HFFc6 (cell line): ENCODE data around the gene C6orf89. TPM values are rescaled to one million over a fixed set of nuclear protein-coding genes. Genes with fewer than 3 reads are reported as not detected.

Source experiments
- DNase-seq: peaks from one replicate; pipeline ENCODE4 v3.0.0-alpha.2; 2018
- H3K27ac Mint-ChIP-seq: 2 replicates; pipeline ENCODE4 v1.8.0; 2020; ENCODE audit warnings: mild to moderate bottlenecking, mixed read lengths
- H3K27me3 Mint-ChIP-seq: 2 replicates; pipeline ENCODE4 v1.8.0; 2021; ENCODE audit warnings: mild to moderate bottlenecking, moderate library complexity, mixed read lengths; ENCODE audit not compliant: insufficient read depth
- H3K36me3 Mint-ChIP-seq: 2 replicates; pipeline ENCODE4 v1.8.0; 2021; ENCODE audit warnings: low read depth, mixed read lengths
- H3K4me1 Mint-ChIP-seq: 2 replicates; pipeline ENCODE4 v1.8.0; 2020; ENCODE audit warnings: low read depth, mixed read lengths
- H3K4me3 Mint-ChIP-seq: 2 replicates; pipeline ENCODE4 v1.8.0; 2020; ENCODE audit warnings: mild to moderate bottlenecking, moderate library complexity, mixed read lengths
- H3K9me3 Mint-ChIP-seq: 2 replicates; pipeline ENCODE4 v1.8.0; 2020; ENCODE audit warnings: mild to moderate bottlenecking, mixed read lengths
- CTCF ChIP-seq: fragments of 200-600 bp; sonication (generic); IDR thresholded peaks from 2 replicates; pipeline ENCODE4 v1.5.0; 2021; ENCODE audit warnings: antibody characterized with exemption, mild to moderate bottlenecking
- total RNA-seq, 6 experiments: library from RNA; stranded (reverse); fragmentation: NEBNext Ultra II Directional; extraction: Animal tissue kit (Norgen Biotek cat#: 25700); gene quantifications; 2 replicates in 1 of 6; 3 replicates in 5 of 6; pipeline ENCODE4 v1.2.3, GENCODE V29; 2021

The C6orf89 gene
- total RNA-seq, 6 experiments from 2014 or later, result 71.3 to 89.2 (median 80.8) TPM

DNA sequence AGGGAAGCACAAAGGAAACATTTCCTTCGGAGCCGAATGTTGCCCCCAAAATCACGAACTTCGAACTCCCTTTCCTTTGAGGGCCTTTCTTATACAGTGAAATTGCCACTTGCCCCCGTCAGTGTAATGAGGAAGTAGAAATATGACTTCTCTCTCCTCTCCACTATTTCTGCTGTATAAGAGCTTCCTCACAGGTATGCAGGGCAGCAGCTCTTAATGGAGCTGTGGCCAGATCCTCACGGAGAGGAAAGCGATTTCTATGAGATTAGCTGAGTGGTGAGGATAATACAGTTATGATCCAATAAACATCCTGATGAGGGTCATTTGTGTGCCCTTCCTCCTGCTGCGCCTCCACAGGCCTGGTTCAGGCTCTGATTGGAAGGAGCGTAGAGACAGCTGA is 35.7 kb upstream of the C6orf89 start:
- DNase-seq, result no peak
- Mint-ChIP-seq H3K27ac (no peak overlapping the region), H3K9me3 (peaks cover 9% of the 10 kb centered on the region), H3K4me3 (no peak overlapping the region), H3K27me3 (peaks cover 2% of the 10 kb centered on the region), H3K36me3 (peaks cover 35% of the 10 kb centered on the region), H3K4me1 (peaks cover 58% of the 10 kb centered on the region)
- no peak for TF ChIP-seq CTCF

- peaks cover 2% of the 10 kb centered on the region; the same call in 1 of the 2 replicates for H3K27me3 Mint-ChIP-seq
- peaks cover 69% of the 10 kb centered on the region for H3K4me1 Mint-ChIP-seq
- H3K36me3 Mint-ChIP-seq, result peaks cover 46% of the 10 kb centered on the region
- TF ChIP-seq CTCF, result peak; percentile 94
- peaks cover 9% of the 10 kb centered on the region for H3K9me3 Mint-ChIP-seq
- no peak overlapping the region for H3K4me3 Mint-ChIP-seq
- peak overlapping the region; percentile 99; the same call in 1 of the 2 replicates for H3K27ac Mint-ChIP-seq
- peak; percentile 87 for DNase-seq
These were observed 34.6 kb upstream of the C6orf89 start for GRCh38 chr6:36851149-36851614.

GRCh38 chr6:36851626-36852025 is 34.1 kb upstream of the C6orf89 start:
- H3K4me1 Mint-ChIP-seq, result peaks cover 73% of the 10 kb centered on the region
- peaks cover 9% of the 10 kb centered on the region for H3K9me3 Mint-ChIP-seq
- peaks cover 2% of the 10 kb centered on the region; the same call in 1 of the 2 replicates for H3K27me3 Mint-ChIP-seq
- H3K27ac Mint-ChIP-seq, result peak overlapping the region; percentile 99
- DNase-seq, result no peak
- peaks cover 50% of the 10 kb centered on the region for H3K36me3 Mint-ChIP-seq
- H3K4me3 Mint-ChIP-seq, result no peak overlapping the region
- TF ChIP-seq CTCF, result no peak

- Mint-ChIP-seq H3K36me3 (peaks cover 55% of the 10 kb centered on the region), H3K4me3 (peak overlapping the region; percentile 72), H3K9me3 (peaks cover 9% of the 10 kb centered on the region), H3K4me1 (peaks cover 79% of the 10 kb centered on the region), H3K27ac (peak overlapping the region; percentile 99), H3K27me3 (peaks cover 2% of the 10 kb centered on the region; the same call in 1 of the 2 replicates)
- peak; percentile 86 for DNase-seq
- TF ChIP-seq CTCF, result peak; percentile 45
These were observed 33.1 kb upstream of the C6orf89 start for GRCh38 chr6:36852481-36853147.

GRCh38 chr6:36853325-36853724 is 32.4 kb upstream of the C6orf89 start:
- Mint-ChIP-seq H3K27me3 (no peaks in the 10 kb centered on the region), H3K9me3 (peaks cover 9% of the 10 kb centered on the region), H3K4me1 (peaks cover 80% of the 10 kb centered on the region), H3K4me3 (peak overlapping the region; percentile 72), H3K27ac (peak overlapping the region; percentile 99), H3K36me3 (peaks cover 55% of the 10 kb centered on the region)
- peak; percentile 92 for DNase-seq
- TF ChIP-seq CTCF, result no peak
